HepG2 (cell line): ENCODE data around the gene SLC30A4. TPM values are rescaled to one million over a fixed set of nuclear protein-coding genes. Genes with fewer than 3 reads are reported as not detected.

Source experiments
- ATAC-seq: fragments of 200-7000 bp; cut with Tn5 transposase; 3 replicates; pipeline ENCODE4 v1.9.1; 2020; ENCODE audit warnings: mild to moderate bottlenecking, moderate library complexity
- BruUV-seq: library from RNA; stranded (reverse); fragments of 400-500 nt; replicated peaks from 2 replicates; lab custom pipeline; 2021; lab: Mats Ljungman, UMichigan
- CTCF ChIA-PET: fragments of 300-600 bp; formaldehyde crosslinking; extraction: SDS; loops from one replicate; lab custom pipeline; 2021; ENCODE audit warnings: low total read pairs, inconsistent platforms, low intra/inter-chr PET ratio; lab: Yijun Ruan, JAX
- POLR2A ChIA-PET: fragments of 350-600 bp; sonication (Branson Sonifier 250); formaldehyde crosslinking; loops from one replicate; lab custom pipeline; 2020; ENCODE audit warnings: antibody characterized with exemption, inconsistent platforms; lab: Yijun Ruan, JAX
- DNase-seq: peaks from one replicate; pipeline ENCODE4 v3.0.0-alpha.2; 2015; ENCODE audit warnings: low spot score
- FAIRE-seq: peaks from 3 replicates; lab custom pipeline; 2011; peaks lifted over from hg19 to GRCh38; lab: Jason Lieb, UNC
- H2AFZ ChIP-seq: one replicate; pipeline ENCODE4 v1.6.1; 2011; ENCODE audit warnings: low read length, inconsistent platforms
- H3K27ac ChIP-seq: fragments of 300-600 bp; 3 replicates; pipeline ENCODE4 v1.8.0; 2011; ENCODE audit warnings: mixed run types, mild to moderate bottlenecking, mixed read lengths, low read length, inconsistent platforms; ENCODE audit not compliant: insufficient read depth; ENCODE audit errors: extremely low read length
- H3K27me3 ChIP-seq, 2 experiments: fragments of 200-600 bp in 1 of 2; 2 replicates in 1 of 2; 3 replicates in 1 of 2; pipeline versions ENCODE4 v1.6.0 to v1.8.0; 2011; ENCODE audit warnings: low read length in 2 of 2, mild to moderate bottlenecking in 2 of 2, moderate library complexity in 2 of 2, inconsistent platforms in 1 of 2; ENCODE audit not compliant: insufficient read depth in 2 of 2, control insufficient read depth in 1 of 2
- H3K36me3 ChIP-seq, 2 experiments: fragments of 200-600 bp in 1 of 2; replicated peaks in 1 of 2; 2 replicates in 1 of 2; 3 replicates in 1 of 2; pipeline versions ENCODE4 v1.5.1 to v1.8.0; 2011; ENCODE audit warnings: low read length in 2 of 2, inconsistent platforms in 1 of 2; ENCODE audit not compliant: insufficient read depth in 2 of 2, control insufficient read depth in 1 of 2
- H3K4me1 ChIP-seq: 2 replicates; pipeline ENCODE4 v1.5.1; 2012; ENCODE audit warnings: low read length, inconsistent platforms; ENCODE audit not compliant: insufficient read depth
- H3K4me2 ChIP-seq: 2 replicates; pipeline ENCODE4 v1.6.0; 2011; ENCODE audit warnings: low read depth, low read length, inconsistent platforms
- H3K4me3 ChIP-seq, 3 experiments: fragments of 200-600 bp in 1 of 3; sonication (generic), shearing (Covaris generic) in 1 of 3; replicated peaks in 1 of 3; 2 replicates each; pipeline ENCODE4 v1.5.1; 2011 to 2016; ENCODE audit warnings: low read length in 3 of 3, inconsistent platforms in 2 of 3, low read depth in 2 of 3, mild to moderate bottlenecking in 2 of 3, control low read depth in 1 of 3, mixed read lengths in 1 of 3; ENCODE audit not compliant: insufficient read depth in 1 of 3
- H3K79me2 ChIP-seq: one replicate; pipeline ENCODE4 v1.6.1; 2011; ENCODE audit warnings: low read length, inconsistent platforms; ENCODE audit not compliant: insufficient read depth
- H3K9ac ChIP-seq: 2 replicates; pipeline ENCODE4 v1.6.0; 2011; ENCODE audit warnings: mild to moderate bottlenecking, low read depth, low read length, inconsistent platforms; ENCODE audit not compliant: insufficient read depth
- H3K9me3 ChIP-seq: 2 replicates; pipeline ENCODE4 v1.5.1; 2012; ENCODE audit warnings: mild to moderate bottlenecking, low read length
- H4K20me1 ChIP-seq: 2 replicates; pipeline ENCODE4 v1.6.0; 2011; ENCODE audit warnings: inconsistent platforms, mild to moderate bottlenecking, low read length, moderate library complexity; ENCODE audit not compliant: insufficient read depth
- ADNP ChIP-seq: sonication (generic); formaldehyde crosslinking; IDR thresholded peaks from 2 replicates; pipeline ENCODE4 v1.4.0; 2020; ENCODE audit warnings: missing genetic modification reagents
- GPN1 ChIP-seq: sonication (generic); formaldehyde crosslinking; IDR thresholded peaks from 2 replicates; pipeline ENCODE4 v1.5.1; 2020; ENCODE audit warnings: missing genetic modification reagents, borderline replicate concordance
- MTA3 ChIP-seq: sonication (generic); formaldehyde crosslinking; IDR thresholded peaks from 2 replicates; pipeline ENCODE4 v1.4.0; 2020; ENCODE audit warnings: missing genetic modification reagents
- NFRKB ChIP-seq: fragments of 450-650 bp; IDR thresholded peaks from 2 replicates; pipeline ENCODE4 v1.6.1; 2017
- NR2F2 ChIP-seq: IDR thresholded peaks from 2 replicates; pipeline ENCODE4 v1.6.1; 2012; ENCODE audit warnings: low read depth, inconsistent platforms, borderline replicate concordance
- RARA ChIP-seq: IDR thresholded peaks from 2 replicates; pipeline ENCODE4 v1.6.1; 2016; ENCODE audit warnings: missing genetic modification reagents, missing compliant biosample characterization
- RBM22 ChIP-seq: fragments of 200-400 bp; formaldehyde crosslinking; optimal IDR thresholded peaks from 2 replicates; pipeline ENCODE3; 2017; ENCODE audit warnings: mild to moderate bottlenecking, low read length, moderate library complexity
- SCMH1 ChIP-seq: sonication (generic); formaldehyde crosslinking; IDR thresholded peaks from 2 replicates; pipeline ENCODE4 v1.9.0; 2021; ENCODE audit warnings: missing genetic modification reagents, mild to moderate bottlenecking, borderline replicate concordance
- SP2 ChIP-seq: sonication (generic); formaldehyde crosslinking; IDR thresholded peaks from 2 replicates; pipeline ENCODE4 v1.5.1; 2020; ENCODE audit warnings: mild to moderate bottlenecking, missing genetic modification reagents
- ZNF34 ChIP-seq: sonication (generic); formaldehyde crosslinking; IDR thresholded peaks from 2 replicates; pipeline ENCODE4 v1.4.0; 2020; ENCODE audit warnings: mild to moderate bottlenecking, missing genetic modification reagents, borderline replicate concordance
- ZNF557 ChIP-seq: sonication (generic); formaldehyde crosslinking; IDR thresholded peaks from 2 replicates; pipeline ENCODE4 v1.4.0; 2020; ENCODE audit warnings: missing genetic modification reagents
- WGBS: methylation state at CpG from one replicate; pipeline ENCODE4 v1.1.6; 2017; ENCODE audit warnings: low lambda C conversion rate; 5-methylcytosine and 5-hydroxymethylcytosine counted together
- in situ Hi-C: cut with HindIII; loops from 2 replicates; pipeline ENCODE4 v1.10.0; 2017; ENCODE audit warnings: low pct_unique_long_range_greater_than_20kb; ENCODE audit not compliant: extremely low pct_ligation_motif_present
- intact Hi-C: fragments of 100-400 bp; cut with micrococcal nuclease; formaldehyde crosslinking; loops from one replicate; pipeline ENCODE4 v1.10.0; 2022; ENCODE audit not compliant: unreplicated experiment
- polyA plus RNA-seq, 8 experiments: library from polyadenylated mRNA; depleted of rRNA in 3 of 8; stranded (reverse) in 7 of 8; unstranded in 1 of 8; fragments of >200 nt; fragmentation: Illumina TruSeq in 4 of 8; extraction: Trizol in 4 of 8; gene quantifications; 2 replicates each; pipeline versions ENCODE4 v1.2.1 to v1.2.3, GENCODE V29; 2011 to 2016; ENCODE audit warnings: low read depth in 4 of 8, missing spikeins in 1 of 8, mixed read lengths in 1 of 8; ENCODE audit not compliant: insufficient read depth in 1 of 8
- total RNA-seq, 5 experiments: library from RNA; depleted of rRNA; stranded (reverse); fragments of >200 nt; fragmentation: Illumina TruSeq; extraction: Trizol; gene quantifications; 2 replicates each; pipeline ENCODE4 v1.2.3, GENCODE V29; 2016; ENCODE audit warnings: low read depth in 1 of 5
- TF ChIP-seq, protein P1 (sequence below): sonication (generic); formaldehyde crosslinking; conservative IDR thresholded peaks from 2 replicates; pipeline ENCODE4 v1.4.0; 2020; ENCODE audit warnings: missing genetic modification reagents
- TF ChIP-seq, protein P2 (sequence below): IDR thresholded peaks from 2 replicates; pipeline ENCODE4 v1.6.1; 2016

SLC30A4 gene
- total and polyA plus RNA-seq, 2 of the 13 experiments (the other 11 are each of a cell fraction or from before 2014, with no cell fraction given), result 0.01 to 0.04 TPM

DNA sequence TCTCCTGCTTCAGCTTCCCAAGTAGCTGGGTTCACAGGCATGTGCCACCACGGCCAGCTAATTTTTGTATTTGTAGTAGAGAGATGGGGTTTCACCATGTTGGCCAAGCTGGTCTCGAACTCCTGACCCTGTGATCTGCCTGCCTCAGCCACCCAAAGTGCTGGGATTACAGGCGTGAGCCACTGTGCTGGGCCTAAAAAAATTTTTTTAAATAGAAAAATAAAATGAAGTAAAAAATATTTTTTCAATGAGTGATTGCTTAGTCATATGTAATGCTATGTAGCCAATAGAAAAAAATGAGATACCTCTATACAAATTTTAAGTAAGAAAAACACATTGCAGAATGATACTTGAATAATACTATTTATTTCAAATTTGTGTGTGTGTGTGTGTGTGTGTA lies 27.9 kb upstream of the SLC30A4 start (continued):
- TF ChIP-seq ZNF557 (CRISPR knock-in tag), result no peak
- TF ChIP-seq, protein P1, sequence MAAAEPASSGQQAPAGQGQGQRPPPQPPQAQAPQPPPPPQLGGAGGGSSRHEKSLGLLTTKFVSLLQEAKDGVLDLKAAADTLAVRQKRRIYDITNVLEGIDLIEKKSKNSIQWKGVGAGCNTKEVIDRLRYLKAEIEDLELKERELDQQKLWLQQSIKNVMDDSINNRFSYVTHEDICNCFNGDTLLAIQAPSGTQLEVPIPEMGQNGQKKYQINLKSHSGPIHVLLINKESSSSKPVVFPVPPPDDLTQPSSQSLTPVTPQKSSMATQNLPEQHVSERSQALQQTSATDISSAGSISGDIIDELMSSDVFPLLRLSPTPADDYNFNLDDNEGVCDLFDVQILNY (CRISPR knock-in tag), result no peak
- no peak for TF ChIP-seq ADNP
- no peak for TF ChIP-seq SCMH1 (CRISPR knock-in tag)

DNA sequence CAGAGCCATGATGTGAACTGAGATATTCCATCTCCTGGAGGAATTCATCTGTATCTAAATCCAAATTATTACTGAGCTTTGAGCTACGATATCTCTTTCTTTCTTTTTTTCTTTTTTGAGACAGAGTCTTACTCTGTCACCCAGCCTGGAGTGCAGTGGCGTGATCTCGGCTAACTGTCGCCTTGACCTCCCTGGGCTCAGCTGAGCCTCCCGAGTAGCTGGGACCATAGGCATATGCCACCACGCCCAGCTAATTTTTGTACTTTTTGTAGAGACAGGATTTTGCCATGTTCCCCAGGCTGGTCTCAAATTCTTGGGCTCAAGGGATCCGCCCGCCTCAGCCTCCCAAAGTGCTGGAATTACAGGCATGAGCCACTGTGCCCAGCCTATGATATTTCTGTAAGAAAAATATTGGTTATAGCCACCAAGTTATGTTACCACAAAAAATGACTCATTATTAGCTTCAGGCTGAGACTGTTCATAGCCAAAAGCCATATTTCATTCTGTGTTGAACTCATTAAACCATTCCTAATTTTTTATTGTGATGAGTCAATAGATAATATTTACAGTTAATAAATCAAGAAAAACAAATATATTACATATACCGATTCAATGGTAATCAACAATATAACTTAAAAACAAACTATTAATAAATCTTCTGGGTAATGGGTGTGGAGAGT lies 27.1 kb upstream of the SLC30A4 start:
- Histone ChIP-seq H3K4me2 (peak overlapping the region; percentile 62; the same call in 1 of the 2 replicates), H3K27ac (no peak overlapping the region), H3K9ac (no peak overlapping the region), H3K79me2 (no peaks in the 10 kb centered on the region), H3K9me3 (no peaks in the 10 kb centered on the region), H4K20me1 (no peaks in the 10 kb centered on the region), H3K36me3 (no peaks in the 10 kb centered on the region), H3K4me3 (no peak overlapping the region), H3K4me1 (no peaks in the 10 kb centered on the region; the same call in 1 of the 2 replicates), H3K27me3 (peaks cover 0 to 3% of the 10 kb centered on the region in 2 experiments; a peak in 2 of 5 replicates), H2AFZ (no peak overlapping the region)
- FAIRE-seq (no peak), ATAC-seq (no peak), DNase-seq (no peak)
- 66% methylated on average over 9 of the region's 9 CpGs for WGBS
- intact Hi-C loops (no loop called here), in situ Hi-C loops (no loop called here)
- BruUV-seq, result no TSS peak
- ChIA-PET POLR2A (interaction anchor here (1.9 kb wide), 1 partner anchor 37 kb away, joined by 20 read pairs; the partner anchor contains the start of gene BLOC1S6), CTCF (no interaction called here)
- TF ChIP-seq RARA (CRISPR knock-in tag) (no peak), NFRKB (no peak), NR2F2 (no peak), RBM22 (no peak), SP2 (CRISPR knock-in tag) (no peak), GPN1 (CRISPR knock-in tag) (no peak), MTA3 (CRISPR knock-in tag) (no peak), ZNF34 (CRISPR knock-in tag) (no peak)
- TF ChIP-seq, protein P2, sequence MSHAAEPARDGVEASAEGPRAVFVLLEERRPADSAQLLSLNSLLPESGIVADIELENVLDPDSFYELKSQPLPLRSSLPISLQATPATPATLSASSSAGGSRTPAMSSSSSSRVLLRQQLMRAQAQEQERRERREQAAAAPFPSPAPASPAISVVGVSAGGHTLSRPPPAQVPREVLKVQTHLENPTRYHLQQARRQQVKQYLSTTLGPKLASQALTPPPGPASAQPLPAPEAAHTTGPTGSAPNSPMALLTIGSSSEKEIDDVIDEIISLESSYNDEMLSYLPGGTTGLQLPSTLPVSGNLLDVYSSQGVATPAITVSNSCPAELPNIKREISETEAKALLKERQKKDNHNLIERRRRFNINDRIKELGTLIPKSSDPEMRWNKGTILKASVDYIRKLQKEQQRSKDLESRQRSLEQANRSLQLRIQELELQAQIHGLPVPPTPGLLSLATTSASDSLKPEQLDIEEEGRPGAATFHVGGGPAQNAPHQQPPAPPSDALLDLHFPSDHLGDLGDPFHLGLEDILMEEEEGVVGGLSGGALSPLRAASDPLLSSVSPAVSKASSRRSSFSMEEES (CRISPR knock-in tag), result no peak
